Bone marrow (tissue), 2 donors: ENCODE data around the gene SOS1.
A peak's percentile ranks its signal among the peaks of the same experiment; 100 is the strongest.
"Not testable (repeated sequence)": the region's sequence is repeated elsewhere in the genome, so short reads cannot be mapped to it uniquely, and the experiment has no call there.

Experiments used
- DNase-seq, 2 donors: peaks; one replicate each; lab custom pipeline; 2025; lab: John Stamatoyannopoulos, UW

Gene SOS1

DNA sequence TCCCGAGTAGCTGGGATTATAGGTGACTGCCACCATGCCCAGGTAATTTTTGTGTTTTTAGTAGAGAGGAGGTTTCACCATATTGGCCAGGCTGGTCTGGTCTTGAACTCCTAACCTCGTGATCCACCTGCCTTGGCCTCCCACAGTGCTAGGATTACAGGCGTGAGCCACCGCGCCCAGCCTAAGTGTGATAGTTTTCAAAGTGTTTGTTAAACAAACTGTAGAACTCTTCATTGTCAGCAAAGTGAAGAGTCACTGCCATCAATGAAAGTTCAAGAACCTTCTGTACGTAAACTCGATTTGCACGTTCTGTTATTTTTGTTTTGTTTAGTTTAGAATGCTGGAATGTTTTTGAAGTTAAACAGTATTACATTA is 18.0 kb upstream of the SOS1 start:
- no peak for DNase-seq

DNA sequence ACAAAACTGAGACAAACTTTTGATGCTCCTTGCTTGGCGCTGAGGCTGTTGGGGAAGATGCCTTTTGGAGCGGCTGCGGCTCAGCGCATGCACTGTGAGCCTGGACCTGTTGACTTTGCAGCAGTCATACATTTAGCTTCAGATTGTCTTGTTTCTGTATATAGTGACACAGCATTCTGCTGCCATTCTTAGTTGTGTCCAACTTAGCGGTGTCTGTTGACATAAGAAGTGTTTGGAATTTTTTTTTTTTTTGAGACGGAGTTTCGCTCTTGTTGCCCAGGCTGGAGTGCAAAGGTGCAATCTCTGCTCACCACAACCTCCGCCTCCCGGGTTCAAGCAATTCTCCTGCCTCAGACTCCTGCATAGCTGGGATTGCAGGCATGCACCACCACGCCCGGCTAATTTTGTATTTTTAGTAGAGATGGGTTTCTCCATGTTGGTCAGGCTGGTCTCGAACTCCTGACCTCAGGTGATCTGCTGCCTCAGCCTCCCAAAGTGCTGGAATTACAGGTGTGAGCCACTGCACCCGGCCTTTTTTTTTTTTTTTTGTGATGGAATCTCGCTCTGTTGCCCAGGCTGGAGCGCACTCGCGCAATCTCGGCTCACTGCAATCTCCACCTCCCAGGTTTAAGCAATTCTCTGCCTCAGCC is 17.5 kb upstream of the SOS1 start:
- DNase-seq = not testable (repeated sequence)

DNA sequence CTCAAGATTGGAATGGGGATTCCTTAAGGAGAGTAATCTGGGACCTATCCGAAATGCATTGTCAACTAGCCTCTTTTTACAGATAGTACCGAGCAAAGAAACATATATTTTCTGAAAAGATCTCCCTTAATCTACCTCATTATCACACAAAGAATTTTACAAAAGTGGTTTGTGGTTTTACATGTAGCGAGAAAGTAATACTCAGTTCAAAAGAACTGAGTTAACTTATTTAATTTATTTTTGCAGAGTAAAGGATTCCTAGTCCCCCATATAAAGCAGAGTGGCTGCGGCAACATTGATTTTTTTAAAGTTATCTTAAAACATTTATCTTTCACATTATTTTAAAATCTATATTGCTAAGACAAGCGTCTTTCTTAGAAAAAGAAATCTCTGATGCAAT is 15.9 kb upstream of the SOS1 start:
- DNase-seq = no peak

DNA sequence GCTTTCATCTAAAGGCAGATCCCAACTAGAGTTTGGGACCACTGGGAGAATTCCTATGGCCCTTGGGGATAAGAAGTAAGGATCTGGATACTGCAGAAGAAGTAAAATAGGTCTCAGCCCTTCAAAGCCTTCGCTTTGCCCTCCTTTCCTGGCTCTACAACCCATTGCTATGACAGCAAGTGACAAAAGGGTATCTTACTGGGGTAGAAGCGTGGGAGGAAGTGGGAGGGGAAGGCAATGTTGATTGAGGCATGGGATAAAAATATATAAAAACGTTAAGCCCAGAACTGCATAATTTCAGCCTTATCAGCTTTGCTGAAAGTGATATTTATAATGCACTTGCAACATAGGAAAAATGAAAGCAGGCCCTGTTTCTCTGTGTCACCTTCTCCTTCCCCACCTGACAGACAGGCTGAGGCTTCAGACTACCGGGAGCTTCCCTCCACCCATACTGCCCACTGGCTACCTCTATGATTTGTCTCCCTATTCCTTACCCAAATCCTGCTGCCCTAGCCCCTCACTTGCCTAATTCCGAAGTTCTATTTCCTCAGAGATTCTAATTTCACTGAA is 14.9 kb upstream of the SOS1 start:
- peak in 1 of 2 donors; percentile 22 for DNase-seq

DNA sequence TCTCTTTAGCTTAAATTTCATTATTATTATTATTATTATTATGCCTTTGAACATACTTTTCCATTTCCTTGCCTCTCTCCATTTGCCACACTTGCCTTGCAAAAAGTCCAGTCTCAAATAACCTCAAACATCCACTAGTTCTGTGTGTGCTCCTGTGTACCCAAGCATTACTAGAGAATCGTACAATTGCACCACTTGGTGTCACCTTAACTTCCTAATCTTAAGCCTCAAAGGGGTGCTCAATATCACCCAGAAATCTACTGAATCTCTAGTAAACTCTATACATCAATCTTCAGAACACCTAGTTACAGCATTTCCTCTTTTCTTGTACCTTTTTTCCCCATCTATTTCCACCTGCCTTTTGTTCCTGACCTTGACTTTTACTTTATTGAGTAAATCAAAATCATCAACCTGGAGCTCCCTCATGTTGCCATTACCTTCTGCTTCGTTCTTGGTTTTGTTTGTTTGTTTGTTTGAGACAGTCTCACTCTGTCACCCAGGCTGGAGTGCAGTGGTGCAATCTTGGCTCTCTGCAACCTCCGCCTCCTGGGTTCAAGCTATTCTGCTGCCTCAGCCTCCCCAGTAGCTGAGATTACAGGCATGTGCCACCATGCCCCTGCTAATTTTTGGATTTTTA is 12.5 kb upstream of the SOS1 start:
- DNase-seq = no peak

DNA sequence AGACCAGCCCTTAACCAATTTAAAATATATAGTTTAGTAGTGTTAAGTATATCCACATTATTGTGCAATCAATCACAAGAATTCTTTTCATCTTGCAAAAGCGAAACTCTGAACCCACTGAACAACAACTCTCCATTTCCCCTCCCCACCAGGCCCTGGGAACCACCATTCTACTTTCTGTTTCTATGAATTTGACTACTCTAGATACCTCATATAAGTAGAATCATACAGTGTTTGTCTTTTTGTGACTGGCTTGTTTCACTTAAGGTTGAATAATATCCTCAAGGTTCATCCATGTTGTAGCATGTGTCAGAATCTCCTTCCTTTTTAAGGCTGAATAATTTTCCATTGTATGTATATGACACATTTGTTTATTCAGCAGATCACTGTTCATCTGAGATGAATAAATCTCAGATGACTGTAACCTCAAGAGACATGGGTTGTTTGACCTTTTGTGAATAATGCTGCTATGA is 8.1 kb upstream of the SOS1 start:
- peak in 1 of 2 donors; percentile 90 for DNase-seq

DNA sequence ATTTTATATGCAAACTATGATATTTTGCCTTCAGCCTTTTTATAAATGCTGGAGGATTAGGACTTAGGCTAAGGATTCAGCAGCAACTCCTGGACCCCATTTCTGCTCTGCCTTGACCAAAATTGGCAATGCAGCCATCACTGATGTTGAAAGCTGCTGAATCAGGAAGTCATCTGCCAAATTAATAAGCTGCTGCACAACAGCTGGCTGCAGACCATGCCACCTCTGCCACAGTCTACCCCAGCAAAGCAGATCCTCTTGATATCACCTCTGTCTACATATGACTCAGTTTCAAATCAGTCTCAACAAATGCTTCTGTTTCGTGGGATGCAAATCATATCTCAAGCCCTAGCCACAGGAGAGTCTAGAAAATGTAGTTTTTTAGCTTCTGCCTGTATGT is 7.1 kb upstream of the SOS1 start:
- DNase-seq = peak in 1 of 2 donors; percentile 63

DNA sequence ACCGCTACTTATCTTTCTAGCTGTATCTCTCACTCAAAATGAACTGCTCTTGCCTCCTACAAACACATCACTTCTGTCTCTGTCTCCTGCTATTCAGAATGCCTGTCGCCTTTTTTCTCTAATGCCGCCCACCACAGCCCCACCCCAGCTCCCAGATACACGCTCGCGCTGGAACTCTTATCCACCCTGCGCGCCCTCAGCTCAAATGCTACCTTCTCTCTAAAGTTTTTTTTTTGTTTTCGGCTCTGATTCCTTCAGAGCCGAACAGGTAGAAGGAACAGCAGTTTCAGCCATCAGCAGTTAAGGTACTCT is 3.9 kb upstream of the SOS1 start:
- peak in 1 of 2 donors; percentile 55 for DNase-seq

DNA sequence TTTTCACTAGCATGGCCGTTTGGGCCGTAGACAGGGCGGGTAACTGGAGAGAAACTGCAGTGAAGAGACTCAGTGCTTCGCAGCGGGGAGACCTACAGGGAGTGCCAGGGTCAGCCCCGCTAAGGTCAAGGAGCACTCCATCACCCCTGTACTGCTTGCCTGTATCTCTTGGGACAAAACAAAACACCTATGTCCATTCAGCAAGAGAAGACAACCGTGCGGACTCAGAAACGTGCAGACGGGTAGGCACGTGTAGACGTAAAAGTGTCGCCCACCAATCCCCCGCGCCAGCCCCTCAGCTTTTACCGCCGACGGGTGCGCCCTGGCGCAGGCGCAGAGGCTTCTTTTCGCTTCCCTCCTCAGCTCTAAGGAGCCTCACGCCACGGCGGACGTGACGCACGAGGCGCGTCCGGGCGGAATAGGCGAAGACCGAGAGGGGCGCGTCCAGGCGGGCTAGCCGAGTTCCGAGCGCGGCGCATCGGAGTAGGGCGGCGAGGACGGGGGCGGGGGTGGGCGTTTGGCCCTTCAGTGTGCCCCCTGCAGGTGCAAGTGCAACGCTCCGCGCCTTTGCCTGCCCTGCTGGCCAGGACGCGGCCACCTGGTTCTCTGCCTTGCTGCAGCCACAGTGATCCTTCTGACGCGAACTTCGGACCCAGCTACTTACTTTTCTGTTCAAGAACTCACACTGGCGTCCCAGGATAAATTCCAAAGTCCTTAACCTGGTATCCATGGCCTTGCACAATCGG is 3.3 kb upstream of the SOS1 start:
- DNase-seq = peak; percentile 72 to 89

DNA sequence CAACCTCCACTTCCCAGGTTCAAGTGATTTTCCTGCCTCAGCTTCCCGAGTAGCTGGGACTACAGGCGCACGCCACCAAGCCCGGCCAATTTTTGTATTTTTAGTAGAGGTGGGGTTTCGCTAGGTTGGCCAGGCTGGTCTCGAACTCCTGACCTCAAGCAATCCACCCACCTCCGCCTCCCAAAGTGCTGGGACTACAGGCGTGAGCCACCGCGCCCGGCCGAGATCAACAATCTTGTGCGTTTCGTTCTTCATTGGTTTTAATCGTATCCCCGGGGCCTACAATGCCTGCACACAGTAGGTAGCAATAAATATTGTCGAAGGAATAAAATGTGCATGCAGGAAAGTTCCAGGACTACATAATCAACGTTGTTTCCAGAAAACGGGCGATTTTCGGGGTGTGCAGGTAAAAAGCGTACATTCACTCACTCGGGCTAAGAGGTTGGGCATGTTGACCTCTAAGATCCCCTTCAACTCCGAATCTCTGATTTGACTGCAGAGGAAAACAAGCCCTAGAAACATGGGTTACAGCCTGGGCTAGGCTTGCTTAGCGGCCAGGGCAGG is 2.7 kb upstream of the SOS1 start:
- no peak for DNase-seq

DNA sequence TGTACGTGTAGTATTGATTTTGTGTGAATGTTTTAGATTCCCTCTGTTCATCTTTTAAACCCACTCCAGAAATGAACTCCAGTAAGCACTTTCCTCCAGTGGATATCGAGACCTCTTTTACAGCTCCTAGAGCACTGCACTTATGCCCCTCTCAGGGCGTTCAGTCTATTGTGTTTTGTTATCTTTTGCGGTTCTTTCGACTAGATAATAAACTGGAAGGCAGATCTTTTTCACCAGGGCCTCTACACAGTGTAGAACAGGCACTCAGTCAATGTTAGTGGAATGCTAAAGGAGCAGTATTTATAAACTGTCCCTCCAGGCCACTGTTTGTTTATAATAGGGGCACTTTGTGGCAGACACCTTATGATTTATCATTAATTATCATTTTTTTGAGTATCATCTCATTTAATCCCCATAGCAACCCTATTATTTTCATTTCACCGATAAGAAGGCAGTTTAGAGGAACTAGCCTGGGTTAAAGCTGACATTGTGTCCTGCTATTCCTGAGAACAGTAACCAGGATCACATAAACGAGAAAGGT is 742 bp upstream of the SOS1 start:
- DNase-seq = no peak

DNA sequence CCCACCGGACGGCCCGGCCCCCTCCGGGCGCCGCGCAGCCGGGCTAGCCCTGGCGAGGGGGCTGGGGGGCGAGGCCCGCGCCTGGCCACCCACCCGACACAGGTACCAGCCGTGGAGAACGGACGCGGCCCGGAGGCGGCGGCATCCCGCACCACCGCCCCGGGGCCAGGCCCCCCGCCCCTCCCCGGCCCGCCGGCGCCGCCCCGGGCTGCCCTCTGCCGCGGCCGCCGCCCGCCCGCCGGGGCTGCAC is 405 bp downstream of the SOS1 start:
- DNase-seq = no peak

DNA sequence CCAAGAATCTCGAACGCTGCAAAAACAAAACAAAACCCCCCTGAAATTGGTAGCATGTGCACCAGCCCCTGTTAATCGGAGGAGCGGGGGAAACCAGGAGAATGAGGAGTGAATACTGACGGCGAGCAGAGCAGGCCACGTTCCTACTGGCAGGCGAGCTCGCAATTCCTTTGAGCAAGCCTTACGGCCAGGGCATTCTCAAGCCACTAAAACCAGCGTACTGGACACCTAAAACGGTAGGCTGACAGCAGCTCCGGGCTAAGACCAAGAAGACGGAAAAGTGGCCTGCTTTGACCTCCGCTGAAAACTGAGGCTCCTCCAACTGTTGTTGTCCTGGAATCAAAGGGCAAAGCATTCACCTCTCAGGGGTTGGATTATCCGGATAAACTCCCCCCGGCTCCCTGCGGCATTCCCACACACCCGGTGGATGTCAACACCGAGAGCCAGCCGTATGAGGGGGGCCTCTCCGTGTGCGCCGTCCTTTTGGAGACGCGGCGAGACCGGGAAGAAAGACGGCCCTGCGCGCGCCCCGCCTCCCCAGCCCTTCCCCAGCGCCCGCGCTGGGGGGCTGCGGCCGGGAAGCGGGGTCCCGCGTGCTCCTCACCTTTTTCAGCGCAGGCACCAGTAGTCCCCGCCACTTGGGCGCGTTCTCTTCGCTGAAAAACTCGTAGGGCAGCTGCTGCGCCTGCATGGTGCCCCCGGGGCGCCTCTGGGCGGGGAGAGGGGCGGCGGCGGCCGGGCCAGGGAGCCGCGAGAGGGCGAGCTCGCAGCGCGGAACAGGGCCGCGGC is 925 bp downstream of the SOS1 start:
- peak in 1 of 2 donors; percentile 55 for DNase-seq

DNA sequence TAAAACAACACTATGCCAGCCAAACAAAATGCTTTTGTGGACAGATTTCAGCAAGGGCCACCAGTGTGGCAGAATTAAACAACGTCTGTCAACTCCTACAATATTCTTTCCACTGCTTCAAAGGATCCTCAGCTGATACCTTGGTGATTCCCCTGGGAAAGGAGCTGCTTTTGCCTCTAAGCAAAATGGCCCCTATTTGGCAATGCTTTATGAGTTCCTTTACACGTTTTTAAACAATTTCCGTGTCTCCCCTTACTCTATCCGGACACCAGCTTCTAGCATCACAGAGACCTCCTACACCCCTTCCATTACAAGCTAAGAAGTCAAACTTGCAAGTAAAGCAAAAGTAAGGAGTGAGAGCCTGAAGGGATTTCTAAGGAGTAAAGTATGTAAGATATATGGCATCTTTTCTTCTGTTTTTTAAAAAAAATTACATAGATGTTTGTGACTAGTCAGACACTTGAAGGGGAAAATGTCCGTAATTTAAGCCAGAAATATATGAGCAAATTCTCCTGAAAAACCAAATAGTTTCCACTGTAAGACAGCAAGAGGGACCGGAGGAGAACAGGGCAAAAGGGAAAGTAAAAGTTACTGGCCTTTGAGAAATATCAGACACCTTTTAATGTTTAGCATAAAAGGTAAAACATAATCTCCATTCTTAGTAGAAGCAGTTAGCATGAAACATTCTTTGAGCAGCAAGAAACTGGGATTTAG is 1.9 kb downstream of the SOS1 start:
- peak in 1 of 2 donors; percentile 35 for DNase-seq

DNA sequence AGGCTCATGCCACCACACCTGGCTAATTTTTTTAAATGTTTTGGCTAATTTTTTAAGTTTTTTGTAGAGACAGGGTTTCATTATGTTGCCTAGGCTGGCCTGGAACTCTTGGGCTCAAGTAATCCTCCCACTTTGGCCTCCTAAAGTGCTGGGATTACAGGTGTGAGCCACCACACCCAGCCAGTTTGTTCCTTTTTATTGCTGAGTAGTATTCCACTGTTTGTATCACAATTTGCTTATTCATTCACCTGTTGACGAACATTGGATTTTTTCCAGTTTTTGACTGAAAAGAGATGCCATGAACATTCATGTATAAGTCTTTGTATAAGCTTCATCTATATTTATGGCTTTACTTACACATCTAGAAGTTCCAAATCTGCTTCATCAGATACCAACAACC is 5.3 kb downstream of the SOS1 start:
- DNase-seq = no peak

DNA sequence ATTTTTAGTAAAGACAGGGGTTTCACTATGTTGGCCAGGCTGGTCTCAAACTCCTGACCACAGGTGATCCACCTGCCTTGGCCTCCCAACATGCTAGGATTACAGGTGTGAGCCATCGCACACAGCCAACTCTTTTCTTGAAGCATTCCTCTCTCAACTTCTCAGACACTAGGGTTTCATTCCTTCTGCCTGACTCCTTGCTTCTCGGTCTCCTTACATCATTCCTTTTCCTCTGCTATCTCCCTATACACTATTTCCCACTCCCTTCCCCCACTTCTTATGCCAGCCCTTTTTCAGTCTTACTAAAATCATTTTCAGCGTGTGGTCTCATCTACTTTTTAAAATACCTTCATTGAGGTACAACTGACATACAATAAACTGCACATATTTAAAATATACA is 6.1 kb downstream of the SOS1 start:
- no peak for DNase-seq

DNA sequence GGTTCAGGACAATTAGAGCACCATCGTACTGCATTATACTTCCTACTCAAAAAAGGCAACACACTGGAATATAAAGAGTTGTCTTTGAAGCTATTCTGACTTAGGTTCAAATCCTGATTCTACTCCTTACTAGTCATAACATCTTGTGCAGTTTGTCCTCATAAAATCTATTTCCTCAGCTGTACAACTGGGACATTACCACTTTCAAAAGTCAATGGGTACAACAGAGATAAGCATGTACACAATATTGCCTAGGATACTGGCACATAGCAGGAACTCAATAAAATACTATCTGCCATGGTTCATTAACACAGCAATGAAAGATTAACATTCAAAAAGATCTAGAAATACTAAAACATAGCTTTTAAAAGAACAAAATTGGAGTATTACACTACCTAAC is 11.3 kb downstream of the SOS1 start:
- no peak for DNase-seq

DNA sequence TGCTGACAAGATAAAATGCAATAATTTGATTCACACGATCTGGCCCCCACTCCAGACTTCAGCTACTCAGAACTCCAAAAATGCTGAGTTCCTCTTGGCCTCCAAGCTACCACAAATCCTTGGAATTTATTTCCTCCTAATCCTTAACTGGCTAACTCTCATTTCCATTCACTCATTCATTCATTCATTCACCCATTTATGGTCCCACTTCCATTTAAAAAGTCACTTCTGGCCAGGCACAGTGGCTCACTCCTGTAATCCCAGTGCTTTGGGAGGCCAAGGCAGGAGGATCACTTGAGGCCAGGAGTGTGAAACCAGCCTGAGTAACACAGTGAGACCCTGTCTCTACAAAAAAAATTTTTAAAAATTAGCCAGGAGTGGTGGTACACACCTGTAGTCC is 12.5 kb downstream of the SOS1 start:
- no peak for DNase-seq

DNA sequence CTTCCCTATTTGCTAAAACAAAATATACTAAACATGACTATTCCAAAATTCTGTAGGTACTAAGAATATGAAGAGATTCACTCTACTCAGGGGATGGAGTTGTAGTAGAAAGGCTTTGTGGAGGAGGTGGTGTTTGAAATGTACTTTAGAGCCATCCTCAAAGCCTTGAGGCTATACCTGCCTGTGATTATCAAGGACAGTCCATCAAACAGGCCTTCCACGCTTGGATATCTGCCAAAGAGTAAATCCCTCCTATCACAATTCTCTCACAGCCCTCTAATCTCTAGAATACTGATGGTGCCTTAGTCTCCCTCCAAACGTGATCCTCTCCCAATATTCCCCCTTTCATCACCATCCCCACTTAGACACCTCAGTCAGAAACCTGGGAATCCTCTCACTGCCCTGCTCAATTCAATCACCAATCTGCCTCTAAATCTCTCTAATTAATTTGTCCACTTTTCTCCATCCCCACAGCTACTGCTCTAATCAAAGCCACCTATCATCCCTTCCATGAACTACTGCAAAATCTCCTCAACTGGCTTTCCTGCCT is 13.1 kb downstream of the SOS1 start:
- no peak for DNase-seq

DNA sequence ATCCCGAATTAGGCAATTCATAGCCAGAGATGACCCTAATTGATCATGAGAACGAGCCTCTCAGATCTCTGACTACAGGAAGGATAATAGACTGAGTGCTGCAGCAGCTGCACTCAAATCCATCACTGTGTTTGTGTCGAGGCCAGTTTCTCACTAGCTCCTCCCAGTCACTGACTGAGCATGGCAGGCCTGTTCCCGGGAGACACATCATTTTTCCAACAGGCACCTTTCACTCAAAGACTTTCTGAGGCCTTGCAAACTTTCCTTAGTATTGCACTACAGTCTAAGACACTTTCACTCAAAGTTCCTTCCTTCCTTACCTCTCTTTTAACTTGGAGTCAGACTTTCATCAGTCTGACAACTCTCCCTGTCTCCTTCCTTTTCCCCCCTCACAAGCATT is 13.7 kb downstream of the SOS1 start:
- DNase-seq = no peak
